MM.1S (cell line): ENCODE results near the gene PLA2G4F.

ENCODE experiments used
- DNase-seq: peaks from one replicate; pipeline ENCODE4 v3.0.0-alpha.2; 2015
- H2AFZ ChIP-seq: fragments of 300-600 bp; sonication (generic); 2 replicates; pipeline ENCODE4 v1.6.0; 2016; ENCODE audit warnings: antibody characterized with exemption, low read length
- H3F3A ChIP-seq: fragments of 300-600 bp; sonication (generic); 2 replicates; pipeline ENCODE4 v1.6.1; 2016; ENCODE audit warnings: mild to moderate bottlenecking, antibody characterized with exemption, low read length, moderate library complexity, mixed read lengths; ENCODE audit not compliant: insufficient read depth
- H3K27ac ChIP-seq: fragments of 300-600 bp; sonication (generic); 2 replicates; pipeline ENCODE4 v1.5.1; 2016; ENCODE audit warnings: mild to moderate bottlenecking, low read length
- H3K27me3 ChIP-seq: fragments of 300-600 bp; sonication (generic); replicated peaks from 2 replicates; pipeline ENCODE4 v1.6.0; 2016; ENCODE audit warnings: low read length; ENCODE audit not compliant: insufficient read depth
- H3K36me3 ChIP-seq: fragments of 300-600 bp; sonication (generic); replicated peaks from 2 replicates; pipeline ENCODE4 v1.6.1; 2016; ENCODE audit warnings: mild to moderate bottlenecking, low read length, mixed read lengths; ENCODE audit not compliant: insufficient read depth
- H3K4me1 ChIP-seq: fragments of 300-600 bp; sonication (generic); 2 replicates; pipeline ENCODE4 v1.6.1; 2016; ENCODE audit warnings: low read length, mixed read lengths
- H3K4me2 ChIP-seq: fragments of 300-600 bp; sonication (generic); 2 replicates; pipeline ENCODE4 v1.6.0; 2016; ENCODE audit warnings: low read depth, low read length
- H3K4me3 ChIP-seq: fragments of 300-600 bp; sonication (generic); 2 replicates; pipeline ENCODE4 v1.5.1; 2016; ENCODE audit warnings: low read length, mixed read lengths
- H3K79me2 ChIP-seq: fragments of 300-600 bp; sonication (generic); 2 replicates; pipeline ENCODE4 v1.6.1; 2016; ENCODE audit warnings: mixed run types, low read length, mixed read lengths
- H3K9ac ChIP-seq: fragments of 300-600 bp; sonication (generic); 2 replicates; pipeline ENCODE4 v1.6.1; 2016; ENCODE audit warnings: low read length, mixed read lengths
- H3K9me2 ChIP-seq: fragments of 300-600 bp; sonication (generic); replicated peaks from 2 replicates; pipeline ENCODE4 v1.6.1; 2016; ENCODE audit warnings: mild to moderate bottlenecking, low read length, mixed read lengths; ENCODE audit not compliant: insufficient read depth
- H3K9me3 ChIP-seq: fragments of 300-600 bp; sonication (generic); replicated peaks from 2 replicates; pipeline ENCODE4 v1.6.1; 2016; ENCODE audit warnings: mild to moderate bottlenecking, low read length, mixed read lengths; ENCODE audit not compliant: insufficient read depth
- H4K20me1 ChIP-seq: fragments of 300-600 bp; sonication (generic); 2 replicates; pipeline ENCODE4 v1.6.1; 2016; ENCODE audit warnings: mild to moderate bottlenecking, low read length, moderate library complexity, mixed read lengths; ENCODE audit not compliant: insufficient read depth
- EZH2 ChIP-seq: fragments of 300-600 bp; sonication (generic); optimal IDR thresholded peaks from 2 replicates; pipeline ENCODE3; 2017; ENCODE audit warnings: low read depth, mild to moderate bottlenecking, antibody characterized with exemption, low read length, mixed read lengths
- EZH2phosphoT487 ChIP-seq: fragments of 300-600 bp; sonication (generic); IDR thresholded peaks from 2 replicates; pipeline ENCODE4 v1.6.1; 2018; ENCODE audit warnings: antibody characterized with exemption, low read length
- TF ChIP-seq, protein P1 (sequence below): fragments of 300-600 bp; sonication (generic); IDR thresholded peaks from 2 replicates; pipeline ENCODE4 v1.5.1; 2016; ENCODE audit warnings: antibody characterized with exemption, low read length, mixed read lengths

PLA2G4F gene

DNA sequence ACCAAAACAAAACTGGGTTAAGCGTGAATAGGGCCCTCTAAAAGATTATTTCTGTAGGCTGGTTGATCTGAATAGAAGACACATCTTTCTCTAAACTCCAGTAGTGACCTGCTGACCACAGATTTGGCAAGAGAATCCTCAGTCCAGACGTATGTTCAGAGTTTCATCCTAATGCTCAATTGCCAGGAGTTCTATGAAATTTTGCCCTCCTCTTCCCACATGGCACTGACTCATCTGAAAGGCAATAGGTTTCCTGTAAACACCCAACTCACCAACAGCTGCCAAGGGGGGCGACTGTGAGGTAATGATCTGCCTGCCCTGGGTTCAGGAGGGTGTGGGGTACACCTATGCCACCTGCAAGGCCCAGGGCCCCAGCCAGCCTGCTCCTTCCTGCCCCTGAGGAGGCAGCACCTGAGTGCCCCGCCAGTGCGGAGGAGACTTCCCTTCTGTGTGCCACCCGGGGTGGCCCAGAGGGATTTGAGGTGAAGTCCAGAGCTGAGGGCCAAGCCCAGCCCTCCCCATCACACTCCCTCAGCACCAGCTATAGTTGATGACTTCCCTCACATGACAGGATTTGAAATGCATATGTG, 53.7 kb downstream of the PLA2G4F start:
- no peak overlapping the region for H3K4me2 ChIP-seq
- H4K20me1 ChIP-seq, result no peaks in the 10 kb centered on the region
- H3K4me1 ChIP-seq, result no peaks in the 10 kb centered on the region
- DNase-seq, result no peak
- H3K9ac ChIP-seq, result no peak overlapping the region
- TF ChIP-seq EZH2phosphoT487 (no peak), EZH2 (no peak)
- TF ChIP-seq, protein P1, sequence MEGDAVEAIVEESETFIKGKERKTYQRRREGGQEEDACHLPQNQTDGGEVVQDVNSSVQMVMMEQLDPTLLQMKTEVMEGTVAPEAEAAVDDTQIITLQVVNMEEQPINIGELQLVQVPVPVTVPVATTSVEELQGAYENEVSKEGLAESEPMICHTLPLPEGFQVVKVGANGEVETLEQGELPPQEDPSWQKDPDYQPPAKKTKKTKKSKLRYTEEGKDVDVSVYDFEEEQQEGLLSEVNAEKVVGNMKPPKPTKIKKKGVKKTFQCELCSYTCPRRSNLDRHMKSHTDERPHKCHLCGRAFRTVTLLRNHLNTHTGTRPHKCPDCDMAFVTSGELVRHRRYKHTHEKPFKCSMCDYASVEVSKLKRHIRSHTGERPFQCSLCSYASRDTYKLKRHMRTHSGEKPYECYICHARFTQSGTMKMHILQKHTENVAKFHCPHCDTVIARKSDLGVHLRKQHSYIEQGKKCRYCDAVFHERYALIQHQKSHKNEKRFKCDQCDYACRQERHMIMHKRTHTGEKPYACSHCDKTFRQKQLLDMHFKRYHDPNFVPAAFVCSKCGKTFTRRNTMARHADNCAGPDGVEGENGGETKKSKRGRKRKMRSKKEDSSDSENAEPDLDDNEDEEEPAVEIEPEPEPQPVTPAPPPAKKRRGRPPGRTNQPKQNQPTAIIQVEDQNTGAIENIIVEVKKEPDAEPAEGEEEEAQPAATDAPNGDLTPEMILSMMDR, result no peak
- no peaks in the 10 kb centered on the region for H3K79me2 ChIP-seq
- no peaks in the 10 kb centered on the region for H3K27me3 ChIP-seq
- no peaks in the 10 kb centered on the region for H3K9me3 ChIP-seq
- no peaks in the 10 kb centered on the region for H3K36me3 ChIP-seq
- H3K9me2 ChIP-seq, result no peaks in the 10 kb centered on the region
- no peak overlapping the region for H2AFZ ChIP-seq
- no peak overlapping the region for H3K4me3 ChIP-seq
- no peaks in the 10 kb centered on the region for H3F3A ChIP-seq
- no peak overlapping the region for H3K27ac ChIP-seq

DNA sequence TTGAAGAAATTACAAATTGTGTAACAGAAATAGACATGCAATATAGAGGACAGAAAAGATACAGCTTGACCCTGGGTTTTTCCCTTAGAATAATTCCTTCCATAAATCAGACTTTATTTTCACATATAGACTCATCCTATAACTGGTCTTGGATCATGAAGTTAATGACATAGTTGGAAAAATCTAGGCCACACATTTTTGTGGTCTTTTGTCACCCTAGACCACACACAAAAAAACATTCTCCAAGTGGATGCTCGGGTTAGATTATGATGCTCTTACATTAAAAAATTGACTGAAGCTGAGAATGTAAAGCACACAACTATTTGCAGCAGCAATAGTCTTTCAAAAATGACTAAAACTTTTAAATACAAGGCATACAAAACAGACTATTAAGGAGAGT, 54.6 kb downstream of the PLA2G4F start:
- no peaks in the 10 kb centered on the region for H3K9me2 ChIP-seq
- no peak overlapping the region for H3K27ac ChIP-seq
- no peaks in the 10 kb centered on the region for H4K20me1 ChIP-seq
- no peak overlapping the region for H3K4me3 ChIP-seq
- no peak overlapping the region for H3K4me2 ChIP-seq
- no peak overlapping the region for H3K9ac ChIP-seq
- H3K4me1 ChIP-seq, result no peaks in the 10 kb centered on the region
- no peaks in the 10 kb centered on the region for H3K27me3 ChIP-seq
- no peak for DNase-seq
- TF ChIP-seq EZH2 (no peak), EZH2phosphoT487 (no peak)
- TF ChIP-seq, protein P1, result no peak
- H3K36me3 ChIP-seq, result no peaks in the 10 kb centered on the region
- no peak overlapping the region for H2AFZ ChIP-seq
- H3F3A ChIP-seq, result no peaks in the 10 kb centered on the region
- H3K79me2 ChIP-seq, result no peaks in the 10 kb centered on the region
- no peaks in the 10 kb centered on the region for H3K9me3 ChIP-seq

DNA sequence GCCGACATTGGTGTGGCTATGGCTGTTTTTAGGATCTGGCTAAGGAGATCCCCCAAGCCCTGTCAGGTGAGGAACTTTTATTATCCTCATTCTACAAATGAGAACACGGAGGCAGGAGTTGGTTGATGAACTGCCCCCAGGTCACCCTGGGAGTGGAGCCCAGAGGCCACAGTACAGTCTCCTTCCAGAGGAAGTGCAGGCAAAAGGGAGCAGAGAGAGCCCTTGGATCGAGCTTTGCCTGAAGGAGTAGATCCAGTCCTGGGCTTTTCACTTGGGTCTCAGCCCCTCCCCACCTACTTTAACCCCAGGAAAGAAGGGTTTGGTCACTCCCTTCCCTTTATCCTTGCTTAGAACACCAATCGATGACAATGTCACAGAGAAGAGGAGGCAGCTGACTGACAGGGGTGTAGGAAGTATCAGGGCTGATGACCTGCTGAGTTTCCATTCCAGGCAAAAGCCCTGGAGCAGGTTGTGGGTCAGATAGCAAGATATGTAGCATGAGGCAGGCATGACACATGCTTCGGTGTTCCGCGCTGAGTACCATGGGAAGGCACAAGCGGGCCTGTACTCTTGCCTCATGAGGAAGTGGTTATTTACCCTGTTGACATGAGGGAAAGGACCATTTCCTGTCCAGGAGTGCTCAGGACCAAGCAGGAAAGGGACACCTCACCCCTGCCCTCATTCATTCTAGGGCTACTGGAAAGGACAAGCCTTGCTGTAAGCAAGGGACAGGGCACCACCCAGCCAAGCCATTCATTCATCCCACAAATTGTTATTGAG, 56.2 kb downstream of the PLA2G4F start:
- H3K36me3 ChIP-seq, result no peaks in the 10 kb centered on the region
- no peaks in the 10 kb centered on the region for H3F3A ChIP-seq
- H3K4me1 ChIP-seq, result no peaks in the 10 kb centered on the region
- no peaks in the 10 kb centered on the region for H4K20me1 ChIP-seq
- TF ChIP-seq, protein P1, result no peak
- TF ChIP-seq EZH2 (no peak), EZH2phosphoT487 (no peak)
- H3K9ac ChIP-seq, result no peak overlapping the region
- no peaks in the 10 kb centered on the region for H3K79me2 ChIP-seq
- no peak overlapping the region for H3K4me3 ChIP-seq
- H3K27me3 ChIP-seq, result no peaks in the 10 kb centered on the region
- H3K9me2 ChIP-seq, result no peaks in the 10 kb centered on the region
- H3K9me3 ChIP-seq, result no peaks in the 10 kb centered on the region
- H2AFZ ChIP-seq, result no peak overlapping the region
- no peak for DNase-seq
- H3K27ac ChIP-seq, result no peak overlapping the region
- no peak overlapping the region for H3K4me2 ChIP-seq
